Osteoblast (primary cell): ENCODE measurements around the gene CCDC9. TPM values are rescaled to one million over a fixed set of nuclear protein-coding genes. Genes with fewer than 3 reads are reported as not detected.

ENCODE experiments used
- DNase-seq: peaks from one replicate; pipeline ENCODE4 v3.0.0; 2011; ENCODE audit warnings: low spot score, mixed read lengths; ENCODE audit not compliant: insufficient read length; ENCODE audit errors: missing footprints
- H2AFZ ChIP-seq: 2 replicates; pipeline ENCODE4 v1.6.0; 2011; ENCODE audit warnings: mild to moderate bottlenecking, low read length
- H3K27ac ChIP-seq: 2 replicates; pipeline ENCODE4 v1.5.1; 2011; ENCODE audit warnings: mild to moderate bottlenecking, low read depth, low read length, moderate library complexity
- H3K27me3 ChIP-seq: 2 replicates; pipeline ENCODE4 v1.6.0; 2012; ENCODE audit warnings: mild to moderate bottlenecking, control low read depth, inconsistent platforms, low read length, moderate library complexity; ENCODE audit not compliant: insufficient read depth
- H3K36me3 ChIP-seq: 2 replicates; pipeline ENCODE4 v1.5.1; 2011; ENCODE audit warnings: mild to moderate bottlenecking, low read length, control low read depth, moderate library complexity; ENCODE audit not compliant: insufficient read depth
- H3K4me1 ChIP-seq: 2 replicates; pipeline ENCODE4 v1.5.1; 2011; ENCODE audit warnings: mild to moderate bottlenecking, low read length, control low read depth, moderate library complexity; ENCODE audit not compliant: insufficient read depth
- H3K4me2 ChIP-seq: 2 replicates; pipeline ENCODE4 v1.6.0; 2011; ENCODE audit warnings: mild to moderate bottlenecking, low read length; ENCODE audit not compliant: insufficient read depth
- H3K4me3 ChIP-seq: fragments of 200-600 bp; sonication (generic); 3 replicates; pipeline ENCODE4 v1.5.1; 2012; ENCODE audit warnings: mild to moderate bottlenecking, low read length, inconsistent platforms; ENCODE audit not compliant: insufficient read depth
- H3K79me2 ChIP-seq: 2 replicates; pipeline ENCODE4 v1.6.0; 2012; ENCODE audit warnings: mild to moderate bottlenecking, low read length, control low read depth, inconsistent platforms; ENCODE audit not compliant: insufficient read depth
- H3K9me3 ChIP-seq: 2 replicates; pipeline ENCODE4 v1.5.1; 2011; ENCODE audit warnings: low read depth, low read length, control low read depth
- H4K20me1 ChIP-seq: 2 replicates; pipeline ENCODE4 v1.6.0; 2012; ENCODE audit warnings: mild to moderate bottlenecking, low read length, control low read depth; ENCODE audit not compliant: insufficient read depth
- CTCF ChIP-seq: IDR thresholded peaks from 2 replicates; pipeline ENCODE4 v1.5.1; 2011; ENCODE audit warnings: mild to moderate bottlenecking, low read depth, low read length, moderate library complexity; ENCODE audit errors: extremely low read depth
- small RNA-seq: library from RNA; depleted of rRNA; stranded (forward); fragments of <200 nt; gene quantifications from one replicate; pipeline ENCODE3, GENCODE V24; 2012
- total RNA-seq: library from RNA; depleted of rRNA; stranded (reverse); fragments of >200 nt; gene quantifications from 2 replicates; pipeline ENCODE4 v1.2.3, GENCODE V29; 2012

The CCDC9 gene
- total RNA-seq, 1 donor, result 7.6 TPM

GRCh38 chr19:47319923-47320871 is 63.9 kb downstream of the CCDC9 start:
- H3K9me3 ChIP-seq, result no peaks in the 10 kb centered on the region
- H3K79me2 ChIP-seq, result no peaks in the 10 kb centered on the region
- H4K20me1 ChIP-seq, result no peaks in the 10 kb centered on the region
- no peaks in the 10 kb centered on the region for H3K36me3 ChIP-seq
- no peak for DNase-seq
- no peak overlapping the region for H3K4me2 ChIP-seq
- peaks cover 4% of the 10 kb centered on the region for H3K4me1 ChIP-seq
- no peak overlapping the region for H2AFZ ChIP-seq
- H3K27me3 ChIP-seq, result no peaks in the 10 kb centered on the region
- TF ChIP-seq CTCF, result no peak
- no peak overlapping the region for H3K4me3 ChIP-seq
- no peak overlapping the region for H3K27ac ChIP-seq

Small RNA genes within 50 kb of the gene (small RNA-seq; reads per million reads assigned to genes)
- not detected for gene MIR3190

Other genes starting within 250 kb of the CCDC9 start
- gene NPAS1, start 236.7 kb upstream of the CCDC9 start, total RNA-seq, result 0.72 and 1.2 TPM in 2 replicates
- 13.4 and 15.3 TPM in 2 replicates for gene TMEM160, start 207.9 kb upstream of the CCDC9 start, total RNA-seq
- gene ZC3H4, start 142.7 kb upstream of the CCDC9 start, total RNA-seq, result 10.9 and 14.1 TPM in 2 replicates
- gene SAE1, start 125.7 kb upstream of the CCDC9 start, total RNA-seq, result 99.9 and 105 TPM in 2 replicates
- gene BBC3, start 25.3 kb upstream of the CCDC9 start, total RNA-seq, result 26.8 and 28.2 TPM in 2 replicates
- gene INAFM1, start 18.4 kb downstream of the CCDC9 start, total RNA-seq, result 2.5 and 4.4 TPM in 2 replicates
- gene C5AR1, start 53.3 kb downstream of the CCDC9 start, total RNA-seq, result 0.29 and 0.72 TPM in 2 replicates
- gene C5AR2, start 75.7 kb downstream of the CCDC9 start, total RNA-seq, result 2.5 and 3.5 TPM in 2 replicates
- gene DHX34, start 92.8 kb downstream of the CCDC9 start, total RNA-seq, result 10.9 and 12.7 TPM in 2 replicates
- gene MEIS3, start 163.0 kb downstream of the CCDC9 start, total RNA-seq, result 8.3 and 19.7 TPM in 2 replicates
- under 0.01 and 0.36 TPM in 2 replicates for gene SLC8A2, start 215.4 kb downstream of the CCDC9 start, total RNA-seq
- gene KPTN, start 227.7 kb downstream of the CCDC9 start, total RNA-seq, result 2.1 and 4.0 TPM in 2 replicates